Right lobe of liver (tissue), 4 donors: ENCODE measurements around the gene OLA1.

Experiments
- POLR2A ChIP-seq: fragments of 450-650 bp; IDR thresholded peaks from one replicate; pipeline ENCODE4 v1.6.1; 2017; ENCODE audit warnings: antibody characterized with exemption, mild to moderate bottlenecking
- TF ChIP-seq, protein P1 (sequence below), 4 donors: fragments of 200-600 bp in 3 of 4; fragments of 450-650 bp in 1 of 4; IDR thresholded peaks; one replicate each; pipeline versions ENCODE4 v1.5.1 to v1.8.0; 2016 to 2022; ENCODE audit warnings: antibody characterized with exemption in 4 of 4, mild to moderate bottlenecking in 2 of 4
- donor health status: DM: no; HTN: no; CAD: no.
- donor health status: DM: no; HTN: no; CAD: no.
- donor health status: DM: no; HTN: yes; CAD: no.

DNA sequence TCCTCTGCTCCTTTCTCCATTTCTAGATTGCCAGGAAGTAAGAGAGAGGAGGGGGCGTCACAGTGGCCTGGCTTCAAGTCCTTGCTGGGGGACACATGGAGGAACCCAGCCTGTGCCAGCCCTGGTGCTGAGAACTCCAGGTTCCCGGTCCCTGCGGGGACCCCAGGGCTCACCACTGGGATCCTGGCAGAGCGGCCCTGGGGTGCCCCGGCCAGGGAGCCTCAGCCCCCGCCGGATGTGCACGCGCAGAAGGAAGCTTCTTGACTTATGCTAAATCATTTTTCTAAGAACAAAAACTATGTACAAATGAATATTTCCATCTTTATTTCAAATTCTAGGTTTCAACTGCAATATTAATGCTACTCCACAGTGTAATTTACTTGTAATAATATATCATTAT lies 200.6 kb downstream of the OLA1 start:
- TF ChIP-seq, protein P1, sequence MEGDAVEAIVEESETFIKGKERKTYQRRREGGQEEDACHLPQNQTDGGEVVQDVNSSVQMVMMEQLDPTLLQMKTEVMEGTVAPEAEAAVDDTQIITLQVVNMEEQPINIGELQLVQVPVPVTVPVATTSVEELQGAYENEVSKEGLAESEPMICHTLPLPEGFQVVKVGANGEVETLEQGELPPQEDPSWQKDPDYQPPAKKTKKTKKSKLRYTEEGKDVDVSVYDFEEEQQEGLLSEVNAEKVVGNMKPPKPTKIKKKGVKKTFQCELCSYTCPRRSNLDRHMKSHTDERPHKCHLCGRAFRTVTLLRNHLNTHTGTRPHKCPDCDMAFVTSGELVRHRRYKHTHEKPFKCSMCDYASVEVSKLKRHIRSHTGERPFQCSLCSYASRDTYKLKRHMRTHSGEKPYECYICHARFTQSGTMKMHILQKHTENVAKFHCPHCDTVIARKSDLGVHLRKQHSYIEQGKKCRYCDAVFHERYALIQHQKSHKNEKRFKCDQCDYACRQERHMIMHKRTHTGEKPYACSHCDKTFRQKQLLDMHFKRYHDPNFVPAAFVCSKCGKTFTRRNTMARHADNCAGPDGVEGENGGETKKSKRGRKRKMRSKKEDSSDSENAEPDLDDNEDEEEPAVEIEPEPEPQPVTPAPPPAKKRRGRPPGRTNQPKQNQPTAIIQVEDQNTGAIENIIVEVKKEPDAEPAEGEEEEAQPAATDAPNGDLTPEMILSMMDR (IDR thresholded peaks at IDR 0.05): no peak
- TF ChIP-seq POLR2A: no peak
